ENCODE measurements around the gene IGF1R.

DNA sequence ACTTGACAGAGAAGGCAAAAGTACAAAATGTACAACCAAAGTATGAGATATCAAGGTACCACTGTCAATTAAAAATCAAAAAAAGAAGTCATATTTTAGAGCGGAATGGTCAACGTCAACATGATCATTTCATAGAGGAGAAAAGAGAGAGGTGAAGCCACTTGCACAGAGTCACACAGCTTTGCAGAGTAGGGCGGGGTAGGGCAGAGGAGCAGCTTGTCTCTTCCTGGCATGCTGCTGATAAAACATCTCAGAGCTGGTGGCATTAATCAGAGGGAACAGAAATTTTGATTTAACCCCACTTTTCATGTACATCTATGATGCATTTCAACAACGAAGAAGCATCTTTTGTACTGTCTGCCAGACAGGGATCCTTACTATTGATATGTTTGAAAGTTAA, 5.2 kb upstream of the IGF1R start:
- TF ChIP-seq CEBPB (IDR thresholded peaks at IDR 0.05; ENCODE audit: low read depth, low read length) = no peak
- TF ChIP-seq POLR2AphosphoS5 (IDR thresholded peaks at IDR 0.05; ENCODE audit: low read depth, low read length) = no peak
- TF ChIP-seq, protein P1, sequence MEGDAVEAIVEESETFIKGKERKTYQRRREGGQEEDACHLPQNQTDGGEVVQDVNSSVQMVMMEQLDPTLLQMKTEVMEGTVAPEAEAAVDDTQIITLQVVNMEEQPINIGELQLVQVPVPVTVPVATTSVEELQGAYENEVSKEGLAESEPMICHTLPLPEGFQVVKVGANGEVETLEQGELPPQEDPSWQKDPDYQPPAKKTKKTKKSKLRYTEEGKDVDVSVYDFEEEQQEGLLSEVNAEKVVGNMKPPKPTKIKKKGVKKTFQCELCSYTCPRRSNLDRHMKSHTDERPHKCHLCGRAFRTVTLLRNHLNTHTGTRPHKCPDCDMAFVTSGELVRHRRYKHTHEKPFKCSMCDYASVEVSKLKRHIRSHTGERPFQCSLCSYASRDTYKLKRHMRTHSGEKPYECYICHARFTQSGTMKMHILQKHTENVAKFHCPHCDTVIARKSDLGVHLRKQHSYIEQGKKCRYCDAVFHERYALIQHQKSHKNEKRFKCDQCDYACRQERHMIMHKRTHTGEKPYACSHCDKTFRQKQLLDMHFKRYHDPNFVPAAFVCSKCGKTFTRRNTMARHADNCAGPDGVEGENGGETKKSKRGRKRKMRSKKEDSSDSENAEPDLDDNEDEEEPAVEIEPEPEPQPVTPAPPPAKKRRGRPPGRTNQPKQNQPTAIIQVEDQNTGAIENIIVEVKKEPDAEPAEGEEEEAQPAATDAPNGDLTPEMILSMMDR (IDR thresholded peaks at IDR 0.05; ENCODE audit: control extremely low read depth in 1 of 3, insufficient read depth in 1 of 3, low read depth in 1 of 3, low read length in 3 of 3) = no peak
- TF ChIP-seq, protein P2, sequence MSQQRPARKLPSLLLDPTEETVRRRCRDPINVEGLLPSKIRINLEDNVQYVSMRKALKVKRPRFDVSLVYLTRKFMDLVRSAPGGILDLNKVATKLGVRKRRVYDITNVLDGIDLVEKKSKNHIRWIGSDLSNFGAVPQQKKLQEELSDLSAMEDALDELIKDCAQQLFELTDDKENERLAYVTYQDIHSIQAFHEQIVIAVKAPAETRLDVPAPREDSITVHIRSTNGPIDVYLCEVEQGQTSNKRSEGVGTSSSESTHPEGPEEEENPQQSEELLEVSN (IDR thresholded peaks at IDR 0.05) = no peak
- no peak for TF ChIP-seq EZH2 (IDR thresholded peaks at IDR 0.05; ENCODE audit: low read depth, low read length, severe bottlenecking)
- TF ChIP-seq, protein P3, sequence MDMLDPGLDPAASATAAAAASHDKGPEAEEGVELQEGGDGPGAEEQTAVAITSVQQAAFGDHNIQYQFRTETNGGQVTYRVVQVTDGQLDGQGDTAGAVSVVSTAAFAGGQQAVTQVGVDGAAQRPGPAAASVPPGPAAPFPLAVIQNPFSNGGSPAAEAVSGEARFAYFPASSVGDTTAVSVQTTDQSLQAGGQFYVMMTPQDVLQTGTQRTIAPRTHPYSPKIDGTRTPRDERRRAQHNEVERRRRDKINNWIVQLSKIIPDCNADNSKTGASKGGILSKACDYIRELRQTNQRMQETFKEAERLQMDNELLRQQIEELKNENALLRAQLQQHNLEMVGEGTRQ (IDR thresholded peaks at IDR 0.05; ENCODE audit: low read length) = no peak
- no peak for TF ChIP-seq RAD21 (IDR thresholded peaks at IDR 0.05 in 1 of 2, conservative IDR thresholded peaks at IDR 0.05 in 1 of 2; ENCODE audit: low read depth in 2 of 2, low read length in 2 of 2)
- TF ChIP-seq SUZ12 (IDR thresholded peaks at IDR 0.05; ENCODE audit: low read length) = no peak
